ENCODE results near the gene RAD23A.

RAD23A gene

DNA sequence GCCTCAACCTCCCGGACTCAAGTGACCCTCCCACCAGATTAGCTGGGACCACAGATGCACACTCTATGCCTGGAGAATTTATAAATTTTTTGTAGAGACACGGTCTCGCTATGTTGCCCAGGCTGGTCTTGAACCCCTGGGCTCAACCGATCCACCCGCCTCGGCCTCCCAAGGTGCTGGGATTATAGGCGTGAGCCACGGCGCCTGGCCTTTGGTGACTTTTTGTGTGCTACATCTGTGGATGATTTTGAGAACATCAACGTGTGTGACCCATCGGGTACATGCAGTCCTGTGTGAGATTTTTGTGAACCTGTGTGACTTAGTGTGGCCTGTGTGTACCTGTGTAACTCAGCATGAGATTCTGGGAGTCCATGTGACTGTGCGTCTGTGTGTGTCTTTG, 41.1 kb downstream of the RAD23A start:
- no peak for DNase-seq

DNA sequence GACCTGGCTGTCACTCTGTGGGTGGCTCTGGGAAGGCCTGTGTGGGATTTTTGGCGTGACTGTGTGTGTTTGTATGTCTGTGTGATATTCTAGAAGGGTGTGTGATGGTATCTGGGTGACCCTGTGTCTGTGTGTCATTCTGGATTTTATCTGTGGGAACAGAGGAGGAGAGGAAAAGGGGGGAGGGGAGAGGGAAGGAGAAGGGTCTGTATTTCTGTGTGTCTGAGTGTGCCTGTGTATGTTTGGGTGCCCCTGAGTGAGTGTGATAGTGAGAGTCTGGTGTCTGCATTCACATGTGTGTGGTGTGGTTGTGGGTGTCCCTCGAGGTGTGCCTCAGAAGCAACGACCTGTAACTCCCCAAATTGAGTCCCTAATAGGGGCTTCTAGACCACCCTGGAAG, 41.5 kb downstream of the RAD23A start:
- DNase-seq: no peak

DNA sequence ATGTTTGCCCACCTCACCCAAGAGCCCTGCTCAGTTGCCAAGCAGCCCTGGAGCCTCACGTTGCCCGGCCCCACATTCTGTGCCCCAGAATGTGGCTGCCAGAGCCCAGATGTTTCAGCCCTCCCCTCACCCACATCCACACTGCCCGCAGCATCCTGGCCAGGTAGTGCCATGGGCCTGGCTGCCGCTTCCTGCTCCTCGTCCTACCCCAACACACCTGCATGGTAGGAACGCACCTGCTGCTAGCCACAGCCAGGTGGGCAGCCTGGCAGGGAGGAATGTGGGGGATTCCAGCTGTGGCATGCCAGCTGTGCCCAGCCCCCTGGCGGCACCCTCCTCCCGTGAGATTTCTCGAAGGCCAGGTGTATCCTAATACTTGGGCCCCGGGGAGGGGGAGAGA, 42.1 kb downstream of the RAD23A start:
- DNase-seq: no peak

DNA sequence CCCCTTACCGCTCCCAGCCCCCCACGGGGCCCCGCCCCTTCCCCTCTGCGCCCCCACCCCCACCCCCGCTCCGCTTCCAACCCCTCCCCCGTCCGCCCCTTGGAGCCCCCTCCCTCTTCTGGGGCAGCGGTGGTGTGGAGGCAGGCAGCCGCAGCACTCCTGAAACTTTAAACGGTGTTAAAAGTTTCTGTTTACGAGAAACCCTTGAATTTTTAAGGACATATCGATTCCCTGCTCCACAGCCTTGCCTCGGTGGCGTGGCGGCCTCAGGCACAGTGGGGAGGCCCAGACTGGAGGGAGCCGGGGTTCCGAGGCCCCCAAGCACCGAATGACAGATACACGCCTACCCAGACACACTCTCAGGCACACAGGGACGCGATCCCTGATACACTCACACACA, 44.8 kb downstream of the RAD23A start:
- DNase-seq: no peak

DNA sequence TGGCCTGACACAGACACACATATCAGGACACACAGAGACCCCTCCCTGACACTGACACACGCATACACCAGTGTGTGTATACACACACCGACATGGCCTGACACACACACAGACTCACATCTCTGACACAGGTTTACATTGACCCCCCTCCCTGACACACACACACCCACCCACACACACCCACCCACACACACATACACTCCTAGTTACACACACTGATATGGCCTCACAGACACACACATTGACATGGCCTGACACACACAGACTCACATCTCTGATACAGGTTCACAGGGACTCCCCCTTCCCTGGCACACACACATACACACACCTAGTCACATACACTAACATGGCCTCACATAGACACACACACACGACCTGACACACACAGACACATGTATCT, 45.2 kb downstream of the RAD23A start:
- DNase-seq: no peak

DNA sequence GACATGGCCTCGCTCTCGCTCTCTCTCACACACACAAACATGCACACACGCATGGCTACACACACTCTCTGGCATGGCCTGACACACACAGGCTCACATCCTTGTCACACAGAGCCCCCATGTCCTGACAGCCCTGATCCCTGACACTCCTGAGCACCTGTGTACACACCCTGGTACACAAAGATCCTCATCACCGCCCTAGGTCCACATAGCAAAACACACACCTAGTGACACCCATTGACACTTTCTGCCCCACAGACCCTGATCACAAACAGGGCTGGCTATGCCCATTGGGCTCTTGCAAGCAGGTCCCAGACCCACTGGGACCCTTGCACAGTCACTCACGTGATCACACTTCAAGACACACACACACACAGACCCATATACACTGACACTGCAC, 45.6 kb downstream of the RAD23A start:
- no peak for DNase-seq

DNA sequence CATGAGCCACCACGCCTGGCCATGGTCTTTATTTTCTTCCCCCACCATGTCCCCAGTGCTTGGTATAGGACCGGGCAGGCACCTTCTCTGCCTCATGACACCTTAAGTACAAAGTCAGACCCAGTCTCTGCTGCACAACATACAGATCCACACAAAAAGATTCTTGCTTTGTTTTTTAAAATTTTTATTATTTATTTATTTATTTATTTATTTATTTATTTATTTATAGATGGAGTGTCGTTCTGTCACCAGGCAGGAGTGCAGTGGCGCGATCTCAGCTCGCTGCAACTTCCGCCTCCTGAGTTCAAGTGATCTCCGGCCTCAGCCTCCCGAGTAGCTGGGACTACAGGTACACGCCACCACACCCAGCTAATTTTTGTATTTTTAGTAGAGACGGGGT, 47.1 kb downstream of the RAD23A start:
- no peak for DNase-seq

DNA sequence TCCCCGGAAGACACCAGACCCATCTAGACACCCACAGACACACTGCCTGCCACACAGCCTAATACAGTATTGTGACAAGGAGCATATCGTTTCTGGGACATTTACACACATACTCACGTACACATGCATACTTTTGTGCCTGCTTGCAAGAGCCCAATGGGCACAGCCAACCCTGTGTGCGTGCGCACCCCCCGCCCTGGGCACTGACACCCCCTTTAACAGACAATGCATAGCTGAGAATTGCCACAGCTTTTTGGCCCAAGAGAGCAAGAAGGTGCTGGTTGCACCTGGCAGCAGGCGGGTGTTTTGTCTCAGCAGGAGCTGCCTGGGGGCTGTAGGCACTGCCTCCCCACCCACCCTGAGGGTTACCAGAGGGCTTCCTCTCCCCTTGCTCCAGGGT, 47.9 kb downstream of the RAD23A start:
- DNase-seq: no peak

DNA sequence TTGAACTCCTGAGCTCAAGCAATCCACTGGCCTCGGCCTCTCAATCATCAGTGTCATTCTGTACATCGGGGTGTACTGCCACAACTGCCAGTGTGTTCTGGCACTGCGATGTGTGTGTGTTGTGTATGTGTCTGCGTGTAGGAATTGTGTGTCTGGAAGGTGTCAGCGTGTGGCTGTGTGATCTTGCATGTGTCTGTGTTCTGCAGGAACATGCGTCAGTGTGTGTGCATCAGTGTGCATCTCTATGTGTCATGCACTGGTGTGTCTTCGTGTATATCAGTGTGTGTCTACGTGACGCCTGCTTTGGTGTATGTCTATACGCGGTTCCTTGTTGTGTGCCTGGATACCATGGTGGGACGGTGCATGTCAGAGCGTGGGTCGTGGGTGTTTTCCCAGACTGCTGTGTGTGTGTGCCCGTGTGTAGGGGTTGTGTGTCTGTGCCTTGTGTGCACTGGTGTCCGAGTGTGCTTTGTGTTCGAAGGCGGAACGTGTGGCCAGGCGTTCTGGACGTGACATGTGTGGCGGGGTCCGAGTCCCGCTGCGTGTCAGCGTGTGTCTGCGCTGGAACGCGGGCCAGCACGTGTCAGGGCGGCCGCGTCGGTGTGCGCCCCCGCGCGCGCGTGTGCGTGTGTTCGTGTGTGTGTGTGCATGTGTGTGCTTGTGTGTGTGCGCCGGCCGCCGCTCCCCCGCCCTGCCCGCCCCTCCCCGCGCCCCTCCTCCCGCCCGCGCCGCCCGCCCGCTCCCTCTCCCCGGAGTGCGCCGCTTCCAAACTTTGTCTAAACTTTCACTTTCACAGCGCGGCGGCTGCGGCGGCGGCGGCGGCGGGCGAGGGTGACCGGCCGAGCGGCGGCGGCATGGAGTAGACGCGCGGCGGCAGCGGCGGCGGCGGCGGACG, 49.3 kb downstream of the RAD23A start, which contains the start of gene NFIX:
Gene NFIX (plus strand): TSS at position 775 of the 895 bp plus-strand sequence. CDS start 363 bp downstream, outside the sequence.
- DNase-seq: no peak

DNA sequence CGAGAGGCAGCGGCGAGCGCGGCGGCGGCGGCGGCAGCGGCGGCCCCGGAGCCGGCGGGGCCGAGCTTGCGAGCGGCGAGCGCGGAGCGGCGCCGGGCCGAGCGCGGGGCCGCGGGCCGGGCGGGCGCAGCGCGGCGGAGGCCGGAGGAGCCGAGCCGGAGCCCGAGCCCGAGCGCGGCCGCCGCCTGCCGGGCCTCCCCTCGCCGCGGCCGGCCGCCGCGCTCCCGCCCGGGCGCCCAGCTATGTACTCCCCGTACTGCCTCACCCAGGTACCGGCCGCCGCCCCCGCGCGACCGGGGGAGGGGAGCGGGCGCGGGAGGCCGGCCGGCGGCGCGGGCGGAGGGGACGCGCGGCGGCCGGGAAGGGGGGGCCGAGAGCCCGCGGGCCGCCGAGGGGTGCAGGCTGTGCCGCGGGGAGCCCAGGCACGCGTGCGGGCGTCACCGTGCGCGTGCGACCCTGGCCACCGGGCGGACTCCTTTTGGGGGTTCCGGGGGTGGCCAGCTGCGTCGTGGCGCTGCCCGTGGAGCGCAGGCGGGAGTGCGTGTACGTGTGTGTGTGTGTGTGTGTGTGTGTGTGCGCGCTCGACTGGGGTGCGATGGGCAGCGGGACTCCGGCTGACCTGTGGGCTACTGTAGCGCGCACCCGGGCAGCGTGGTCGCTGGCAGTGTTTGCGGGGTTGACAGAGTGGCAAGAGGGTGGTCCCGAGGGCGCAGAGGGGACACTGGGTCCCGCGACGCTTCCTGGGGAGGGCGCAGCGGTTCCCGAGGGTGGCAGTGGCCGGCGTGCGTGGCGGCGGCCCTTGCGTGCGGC, 50.1 kb downstream of the RAD23A start:
- DNase-seq: no peak

DNA sequence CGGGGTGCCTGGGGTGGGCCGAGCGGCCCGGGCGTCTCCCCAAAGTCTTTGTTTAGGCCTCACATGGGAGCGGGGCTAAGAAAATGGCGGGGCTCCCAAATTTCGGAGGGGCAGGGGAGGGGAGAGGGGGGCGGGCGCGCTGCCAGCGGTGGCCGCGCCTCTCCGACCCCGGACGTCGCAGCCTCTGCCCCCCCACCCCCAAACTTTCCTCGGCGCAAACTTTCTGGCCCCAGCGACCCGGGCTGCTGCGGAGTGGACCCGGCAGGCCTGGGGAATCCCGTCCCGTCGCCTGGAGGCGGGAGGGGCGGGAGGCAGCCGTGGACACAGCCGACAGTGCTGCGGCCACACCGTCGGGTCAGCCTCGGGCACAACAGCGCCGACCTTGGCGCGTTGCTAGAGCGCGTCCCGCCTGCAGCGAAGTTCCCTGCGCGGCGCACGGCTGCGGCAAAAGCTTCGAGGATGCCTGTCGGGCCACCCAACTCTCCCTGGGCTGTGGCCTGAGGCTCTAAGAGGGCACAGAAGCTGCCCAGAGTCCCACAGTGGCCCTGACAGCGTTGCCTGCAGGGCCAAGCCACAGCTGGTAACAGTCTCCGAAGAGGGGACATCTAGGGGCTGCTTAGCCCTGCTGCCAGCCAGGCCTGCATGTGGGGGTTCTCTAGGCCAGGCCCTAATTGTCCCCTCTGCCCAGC, 50.9 kb downstream of the RAD23A start:
- no peak for DNase-seq

DNA sequence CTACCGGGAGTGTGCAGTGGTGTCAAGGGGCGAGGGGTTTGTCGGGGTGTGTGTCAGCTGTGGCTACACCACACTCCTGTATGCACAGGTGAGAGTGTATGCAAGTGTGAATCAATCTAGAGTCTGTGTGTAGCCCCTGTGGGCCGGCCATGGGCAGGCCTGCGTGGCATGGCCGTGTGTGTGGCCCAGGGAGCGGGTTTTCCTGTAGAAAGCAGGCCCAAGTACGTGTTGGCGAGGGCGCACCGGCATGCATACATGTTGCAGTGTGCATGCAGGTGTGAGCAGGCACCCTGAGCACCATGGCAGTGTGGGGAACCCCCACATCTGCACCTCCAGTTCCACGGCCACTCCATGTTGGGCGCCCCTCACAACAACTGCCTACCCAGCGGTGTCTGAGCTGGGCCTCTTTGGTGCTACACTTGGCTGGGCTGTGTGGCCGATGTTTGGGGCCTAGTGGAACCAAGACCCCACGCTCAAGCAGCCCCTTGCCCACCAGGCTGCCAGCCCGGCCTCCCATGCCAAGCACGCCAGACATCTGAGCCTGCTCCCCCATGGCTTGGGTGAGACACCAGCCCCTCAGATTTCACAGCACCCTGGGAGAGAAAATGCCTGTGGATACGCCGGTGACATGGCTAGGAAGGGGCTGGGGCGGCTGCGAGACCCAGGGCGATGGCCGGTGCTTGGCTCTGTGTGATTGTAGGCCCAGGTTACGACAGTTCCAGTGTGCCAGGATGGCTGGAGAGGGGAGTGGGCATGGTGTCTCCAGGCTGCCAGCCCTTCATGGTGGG, 51.7 kb downstream of the RAD23A start:
- no peak for DNase-seq

DNA sequence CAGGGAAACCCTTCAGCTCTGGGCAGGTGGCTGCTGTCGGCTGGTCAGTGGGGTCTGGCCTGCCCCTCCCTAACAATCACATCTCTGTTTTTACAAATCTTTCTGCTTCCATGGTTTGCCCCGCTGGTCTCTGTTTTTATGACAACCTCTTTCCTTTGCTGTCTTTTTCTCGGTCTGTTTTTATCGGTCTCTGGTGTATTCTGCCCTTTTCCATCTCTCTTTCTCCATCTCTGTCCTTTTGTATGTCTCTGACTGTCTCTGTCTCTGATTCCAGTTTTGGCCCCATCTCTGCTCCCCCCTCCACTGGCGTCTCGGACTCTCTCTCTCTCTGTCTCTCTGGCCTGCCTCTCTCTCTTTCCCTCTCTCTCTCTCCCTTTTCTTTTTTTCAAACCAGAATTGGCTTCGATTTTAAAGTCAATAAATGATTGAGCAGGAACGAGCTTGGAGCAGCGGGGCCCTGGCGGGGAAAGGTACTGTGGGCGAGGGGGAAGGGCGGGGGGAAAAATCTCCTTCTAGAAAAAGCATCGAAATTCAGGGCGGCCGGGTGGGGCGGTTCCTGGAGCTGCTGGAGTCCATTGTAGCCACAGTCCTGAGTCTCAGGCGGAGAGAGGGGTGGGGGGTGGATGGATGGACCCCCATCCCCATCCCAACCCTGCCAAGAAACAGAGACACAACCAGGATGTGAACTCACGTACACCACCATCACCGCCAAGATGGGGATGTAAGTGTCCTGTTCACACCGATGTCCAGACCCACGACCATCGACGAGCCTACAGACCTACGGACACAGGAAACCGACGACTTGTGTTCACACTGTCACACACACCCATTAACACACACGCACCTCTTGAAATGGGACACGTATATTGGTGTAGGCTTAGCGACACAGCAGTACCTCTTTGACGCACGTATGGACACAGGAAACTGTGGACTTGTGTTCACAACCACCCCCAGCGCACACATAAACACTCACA, 52.6 kb downstream of the RAD23A start:
- DNase-seq: no peak

DNA sequence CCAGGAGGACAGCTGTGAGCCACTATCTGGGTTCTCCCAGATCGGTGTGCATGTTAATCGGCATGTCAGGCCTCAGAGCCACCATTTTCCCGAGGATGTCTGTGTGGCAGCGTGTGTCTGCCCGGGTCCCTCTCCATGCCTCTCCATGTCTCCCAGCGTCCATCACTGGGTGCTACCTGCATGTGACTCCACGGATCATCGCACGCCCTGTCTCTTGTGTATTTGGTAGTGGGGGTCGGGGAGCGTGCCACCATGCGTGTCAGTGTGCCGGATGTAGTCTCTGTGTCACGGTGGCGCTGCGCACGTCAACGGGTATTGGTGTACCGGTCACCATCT, 55.5 kb downstream of the RAD23A start:
- DNase-seq: no peak

DNA sequence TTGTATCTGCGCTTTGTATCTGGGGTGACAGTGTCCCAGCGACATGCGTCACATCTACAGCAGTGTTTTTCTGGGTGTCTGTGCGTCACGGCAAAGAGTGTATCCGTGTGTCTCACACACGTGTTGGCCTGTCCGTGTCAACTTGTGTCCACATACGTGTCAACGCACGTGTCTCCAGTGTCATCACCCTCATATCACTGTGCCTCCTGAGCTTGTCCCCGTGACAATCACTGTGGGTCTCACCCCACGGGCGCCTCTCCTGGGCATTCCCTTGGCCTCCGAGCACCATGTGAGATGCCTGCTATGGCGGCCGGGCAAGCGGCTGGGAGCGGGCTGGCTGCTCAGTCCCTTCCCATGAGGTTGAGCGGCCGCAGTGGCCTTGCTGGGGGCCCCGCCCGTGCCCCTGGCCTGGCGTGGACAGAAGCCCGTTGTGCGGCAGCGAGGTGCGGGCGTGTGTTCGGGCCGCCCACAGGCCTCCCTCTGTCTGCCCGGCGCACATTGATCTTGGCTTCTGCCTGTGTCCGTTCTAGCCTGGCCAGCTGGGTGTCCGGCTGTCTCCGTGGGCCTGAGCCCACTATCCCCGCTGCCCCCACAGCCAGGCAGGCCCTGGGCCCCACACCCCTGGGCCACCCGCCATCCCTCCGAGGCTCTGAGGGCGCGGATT, 56.0 kb downstream of the RAD23A start:
- DNase-seq: no peak

DNA sequence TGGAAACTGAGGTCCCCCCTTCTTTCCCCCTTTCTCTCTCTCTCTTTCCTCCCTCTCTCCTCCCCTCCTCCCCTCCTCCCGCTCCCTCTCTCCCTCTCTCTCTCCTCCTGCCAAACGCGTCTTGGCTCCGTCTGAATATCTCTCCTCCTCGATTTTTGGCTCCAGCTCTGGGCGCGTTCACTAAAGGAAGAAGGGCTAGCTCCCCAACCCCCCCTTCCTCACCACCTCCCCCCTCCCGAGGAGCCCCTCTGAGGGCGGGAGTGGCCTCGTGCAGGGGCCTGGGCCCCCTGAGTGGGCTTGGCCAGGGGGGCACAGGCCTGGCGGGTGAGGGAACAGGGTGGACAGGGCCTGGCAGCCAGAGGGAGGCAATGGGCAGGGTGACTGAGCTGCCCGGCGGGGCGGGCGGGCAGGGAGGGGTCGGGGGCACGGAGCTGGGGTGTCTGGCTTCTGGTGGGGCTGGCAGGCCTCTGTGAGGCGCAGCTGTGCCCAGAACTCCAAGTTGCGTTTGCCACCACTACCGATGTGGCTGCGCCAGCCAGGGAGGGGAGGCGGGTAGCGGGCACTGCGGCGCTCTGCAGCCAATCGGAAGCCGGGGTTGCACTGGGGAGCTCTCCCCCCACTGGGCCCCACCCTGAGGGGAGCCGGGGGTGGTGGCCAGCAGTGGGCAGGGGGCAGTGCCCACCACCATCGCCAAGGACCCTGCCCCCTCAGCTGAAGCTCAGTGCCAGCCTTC, 56.7 kb downstream of the RAD23A start:
- DNase-seq: peak; percentile 73

DNA sequence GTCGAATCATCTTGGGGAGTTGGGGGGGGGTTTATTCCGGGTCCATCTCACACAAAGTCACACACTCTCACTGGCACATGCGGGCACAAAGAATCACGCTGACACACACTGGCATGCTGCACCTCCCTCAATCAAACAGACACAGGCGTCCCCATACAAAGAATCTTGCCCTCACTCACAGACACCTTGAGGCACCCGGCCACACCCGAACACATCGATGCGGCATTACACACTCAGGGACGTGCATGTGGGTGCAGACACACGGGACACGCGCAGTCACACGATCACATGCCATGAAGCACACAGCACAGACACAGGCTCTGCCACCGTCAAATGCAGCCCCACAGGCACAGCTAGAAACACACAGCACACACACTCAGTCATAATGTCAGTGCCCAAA, 57.4 kb downstream of the RAD23A start:
- no peak for DNase-seq

Measured in NCI-H1092 (cell line).